Fibroblast of skin of scalp (primary cell): ENCODE results near the gene HERPUD1.
A peak's percentile ranks its signal among the peaks of the same experiment; 100 is the strongest.
"Not testable (repeated sequence)": the region's sequence is repeated elsewhere in the genome, so short reads cannot be mapped to it uniquely, and the experiment has no call there.

ENCODE experiments used
- DNase-seq: peaks from one replicate; pipeline ENCODE4 v3.0.0-alpha.2; 2013

Gene HERPUD1

DNA sequence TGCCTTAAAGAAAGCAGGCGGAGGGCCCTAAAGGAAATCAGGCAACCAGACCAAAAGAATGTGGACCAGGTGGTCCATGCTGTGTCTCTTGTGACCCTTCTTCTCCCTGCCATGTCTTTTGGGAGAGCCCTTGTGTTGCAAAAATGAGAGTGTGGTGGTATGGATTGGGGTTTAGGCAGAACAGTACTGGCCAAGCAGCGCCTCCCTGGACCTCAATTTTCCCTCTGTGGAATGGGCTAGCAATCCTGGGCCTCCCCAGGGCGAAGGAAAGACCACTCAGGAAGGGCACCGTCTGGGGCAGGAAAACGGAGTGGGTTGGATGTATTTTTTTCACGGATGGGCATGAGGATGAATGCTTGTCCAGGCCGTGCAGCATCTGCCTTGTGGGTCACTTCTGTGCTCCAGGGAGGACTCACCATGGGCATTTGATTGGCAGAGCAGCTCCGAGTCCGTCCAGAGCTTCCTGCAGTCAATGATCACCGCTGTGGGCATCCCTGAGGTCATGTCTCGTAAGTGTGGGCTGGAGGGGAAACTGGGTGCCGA is 49.9 kb downstream of the HERPUD1 start:
- DNase-seq = no peak

- DNase-seq = no peak
These were observed 50.8 kb downstream of the HERPUD1 start for GRCh38 chr16:56982695-56983094.

DNA sequence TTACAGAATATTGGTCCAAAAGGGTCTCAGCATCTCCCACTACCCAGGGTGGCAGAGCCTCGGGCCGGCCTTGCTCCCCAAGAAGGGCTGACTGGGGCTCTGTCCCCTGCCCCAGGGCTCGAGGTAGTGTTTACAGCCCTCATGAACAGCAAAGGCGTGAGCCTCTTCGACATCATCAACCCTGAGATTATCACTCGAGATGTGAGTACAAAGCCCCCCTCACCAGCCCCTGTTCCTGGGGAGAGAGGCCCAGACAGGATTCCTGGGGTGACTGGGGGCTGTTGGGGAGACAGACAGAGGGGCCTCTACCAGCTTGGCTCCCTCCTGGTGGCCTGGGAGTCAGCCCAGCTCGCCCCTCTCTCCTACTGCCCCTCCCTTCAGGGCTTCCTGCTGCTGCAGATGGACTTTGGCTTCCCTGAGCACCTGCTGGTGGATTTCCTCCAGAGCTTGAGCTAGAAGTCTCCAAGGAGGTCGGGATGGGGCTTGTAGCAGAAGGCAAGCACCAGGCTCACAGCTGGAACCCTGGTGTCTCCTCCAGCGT is 51.3 kb downstream of the HERPUD1 start:
- DNase-seq = no peak

GRCh38 chr16:56984639-56985038 is 52.7 kb downstream of the HERPUD1 start:
- no peak for DNase-seq

GRCh38 chr16:56985288-56985961 is 53.5 kb downstream of the HERPUD1 start:
- peak; percentile 92 for DNase-seq

DNA sequence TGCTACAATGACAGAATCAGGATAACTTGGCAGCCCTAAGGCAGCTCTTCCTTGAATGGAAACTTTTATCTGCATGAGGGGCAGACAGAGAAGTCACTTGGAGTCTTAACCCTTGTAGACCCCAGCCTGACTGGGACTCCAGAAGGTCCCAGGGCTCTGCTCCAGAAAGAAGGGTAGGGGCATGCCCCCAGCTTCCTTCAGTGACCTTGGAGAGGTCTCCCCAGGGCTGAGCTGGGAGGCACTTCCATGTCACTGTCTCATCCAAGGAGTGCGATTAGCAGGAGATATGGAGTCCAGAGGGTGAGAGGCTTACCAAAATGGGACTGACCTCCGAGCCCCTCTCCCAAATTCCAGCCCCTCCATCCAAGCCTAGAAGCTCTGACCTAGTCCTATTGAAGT is 54.0 kb downstream of the HERPUD1 start:
- no peak for DNase-seq

- no peak for DNase-seq
These were observed 54.4 kb downstream of the HERPUD1 start for GRCh38 chr16:56986361-56986760.

GRCh38 chr16:56986908-56987307 is 55.0 kb downstream of the HERPUD1 start:
- DNase-seq = not testable (repeated sequence)

DNA sequence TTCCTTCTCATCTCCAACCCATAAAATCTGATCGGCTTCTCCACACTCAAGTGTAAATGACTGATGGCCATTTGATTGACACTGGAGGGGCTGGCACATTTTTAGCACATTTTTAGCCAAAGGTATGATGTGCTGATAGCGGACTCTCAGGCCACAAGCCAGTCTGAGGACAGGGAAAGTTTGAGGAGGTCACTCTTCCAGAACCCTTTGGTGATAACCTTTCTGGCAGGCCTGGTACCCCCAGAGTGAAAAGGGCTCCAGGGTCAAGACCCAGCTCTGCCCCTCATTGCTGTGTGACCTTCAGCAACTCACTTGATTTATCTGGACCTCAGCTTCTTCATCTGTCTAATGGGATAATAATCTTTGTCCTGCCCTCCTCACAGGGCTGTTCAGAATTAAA is 55.8 kb downstream of the HERPUD1 start:
- no peak for DNase-seq

DNA sequence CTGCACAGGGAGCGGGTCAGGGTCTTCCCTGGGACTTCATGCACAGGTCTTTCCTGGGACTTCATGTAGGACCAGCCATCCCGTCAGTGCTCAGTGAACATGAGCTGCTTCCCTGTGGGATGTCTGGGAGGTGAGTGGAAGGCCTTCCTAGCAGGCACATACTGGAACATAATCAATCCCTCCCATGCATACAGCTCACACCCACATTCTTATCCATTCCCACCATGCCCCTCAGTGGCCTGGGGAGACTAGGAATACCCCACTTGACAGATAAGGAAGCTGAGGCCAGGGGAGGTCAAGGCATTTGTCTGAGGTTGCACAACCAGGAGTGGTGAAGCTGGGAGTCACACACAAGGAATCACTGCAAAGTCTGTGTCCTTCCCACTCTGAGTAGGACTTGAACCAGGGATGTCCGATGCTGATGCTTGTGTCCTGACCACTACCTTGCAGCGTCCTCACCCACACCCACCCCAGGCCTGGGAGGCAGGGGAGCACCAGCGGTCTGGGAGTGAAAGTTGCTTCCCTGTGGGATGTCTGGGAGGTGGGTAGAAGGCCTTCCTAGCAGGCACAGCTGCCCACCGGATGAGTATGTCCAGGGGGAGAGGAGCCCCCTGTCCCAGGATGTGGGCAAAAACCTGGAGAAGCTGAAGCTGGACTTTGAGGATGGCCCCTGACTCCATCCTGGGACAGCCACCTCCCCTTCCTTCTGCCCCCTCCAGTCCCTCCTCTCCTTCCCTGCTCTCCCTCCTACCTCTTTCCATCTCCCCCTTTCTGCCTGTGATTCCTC is 56.4 kb downstream of the HERPUD1 start:
- DNase-seq = no peak

DNA sequence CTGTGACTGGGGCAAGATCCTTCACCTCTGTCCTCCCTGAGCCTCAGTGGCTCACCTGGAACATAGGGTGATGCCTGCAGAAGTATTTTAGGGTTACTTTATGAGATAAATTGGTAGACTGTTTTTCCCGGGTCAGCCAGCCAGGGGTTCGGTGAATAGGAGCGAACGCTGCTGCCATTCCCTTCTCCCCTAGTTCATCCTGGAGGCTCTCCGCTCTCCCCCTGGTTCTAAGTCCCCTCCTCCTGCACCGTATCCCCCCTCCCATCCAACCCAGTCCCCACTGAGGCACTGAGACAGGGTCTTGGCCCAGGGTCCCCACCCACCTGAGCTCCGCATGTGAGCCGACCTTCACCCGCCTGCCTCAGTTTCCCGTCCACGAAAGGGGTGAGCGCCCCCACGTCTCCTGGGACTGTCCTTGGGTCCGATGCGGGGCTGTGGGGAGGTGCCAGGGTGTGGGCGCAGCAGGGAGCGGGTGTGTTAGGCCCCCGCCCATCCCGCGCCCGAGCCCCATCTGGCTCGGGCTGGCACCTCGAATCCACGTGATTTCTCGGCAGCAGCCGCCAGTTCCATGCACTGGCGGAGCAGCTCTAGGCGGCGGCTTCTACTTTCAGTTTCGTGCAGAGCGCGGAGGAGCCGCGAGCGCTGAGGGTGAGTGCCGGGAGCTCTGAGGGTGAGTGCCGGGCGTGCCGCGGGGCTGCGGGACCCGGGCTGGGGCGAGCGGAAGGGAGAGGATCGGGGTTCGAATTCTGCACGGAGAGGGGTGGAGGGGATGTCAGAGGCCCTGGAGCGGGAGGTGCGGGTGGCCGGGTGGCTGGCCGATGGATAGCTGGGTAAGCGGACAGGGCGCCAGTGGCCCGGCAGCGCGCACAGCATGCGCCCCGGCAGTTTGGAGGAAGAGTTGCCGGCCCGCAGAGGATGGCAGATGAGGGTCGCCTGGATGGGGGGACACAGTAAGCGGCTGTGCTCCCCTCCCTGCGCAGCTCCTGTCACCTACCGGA is 57.3 kb downstream of the HERPUD1 start, which contains the start of gene NLRC5:
Gene NLRC5, plus strand, starts transcription at position 610 of the 998 bp plus-strand sequence. CDS start 31,156 bp downstream, outside the sequence.
- DNase-seq = peak; percentile 87

DNA sequence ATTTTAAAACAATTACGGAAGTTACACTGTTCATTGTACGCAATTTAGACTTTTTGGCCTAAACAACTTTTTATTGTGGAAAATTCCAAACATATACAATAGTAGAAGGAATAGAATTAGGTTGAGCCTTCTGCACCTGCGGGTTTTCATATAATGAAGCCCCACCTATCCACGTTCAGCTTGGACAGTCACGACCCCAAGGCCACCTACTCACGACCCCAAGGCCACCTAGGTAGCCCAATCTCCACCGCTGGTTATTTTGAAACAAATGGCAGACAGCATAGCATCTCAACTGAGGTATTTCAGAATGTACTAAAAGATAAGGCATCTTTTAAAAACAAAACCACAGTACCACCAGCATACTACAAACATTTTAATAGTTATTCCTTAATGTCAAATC is 58.0 kb downstream of the HERPUD1 start:
- DNase-seq = no peak

DNA sequence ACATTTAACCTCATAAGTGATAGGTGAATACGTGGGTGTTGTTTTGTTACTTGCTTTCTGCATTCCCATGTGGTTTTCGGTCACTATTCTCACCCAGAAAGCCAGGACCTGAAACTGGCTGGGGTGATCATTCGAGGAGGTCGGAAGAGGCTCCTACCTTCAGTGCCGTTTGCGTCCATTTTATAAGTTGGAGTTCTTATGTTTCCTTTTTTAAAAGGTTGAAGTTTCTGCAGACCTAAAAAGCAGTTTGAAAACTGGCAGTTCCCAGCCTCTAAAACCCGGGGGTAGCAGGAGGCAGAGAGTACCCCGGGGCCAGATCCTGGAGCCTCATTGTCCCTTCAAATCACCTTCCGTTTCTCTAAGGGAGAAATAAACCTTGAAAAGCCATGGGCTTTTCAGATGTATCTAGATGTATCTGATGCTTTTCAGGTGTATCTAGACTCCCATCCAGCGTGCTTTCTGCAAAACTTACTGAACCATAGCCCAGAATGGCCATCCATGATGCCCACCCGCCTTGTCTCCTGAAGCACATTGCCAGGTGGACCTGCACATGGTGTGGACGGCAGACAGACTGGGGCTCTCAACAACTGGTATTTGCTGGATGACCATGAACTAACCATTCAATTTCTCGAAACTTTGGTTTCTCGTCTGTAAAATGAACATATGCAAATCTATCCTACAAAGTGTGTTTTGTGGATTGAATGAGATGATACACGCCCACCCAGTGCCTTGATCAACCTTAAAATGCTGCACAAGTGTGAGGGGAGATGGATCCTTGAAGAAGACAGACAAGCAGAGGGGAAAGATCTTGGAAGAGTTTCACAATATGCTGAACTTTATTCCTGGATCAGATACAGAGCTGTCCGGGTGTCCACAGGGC is 58.7 kb downstream of the HERPUD1 start:
- DNase-seq = no peak

DNA sequence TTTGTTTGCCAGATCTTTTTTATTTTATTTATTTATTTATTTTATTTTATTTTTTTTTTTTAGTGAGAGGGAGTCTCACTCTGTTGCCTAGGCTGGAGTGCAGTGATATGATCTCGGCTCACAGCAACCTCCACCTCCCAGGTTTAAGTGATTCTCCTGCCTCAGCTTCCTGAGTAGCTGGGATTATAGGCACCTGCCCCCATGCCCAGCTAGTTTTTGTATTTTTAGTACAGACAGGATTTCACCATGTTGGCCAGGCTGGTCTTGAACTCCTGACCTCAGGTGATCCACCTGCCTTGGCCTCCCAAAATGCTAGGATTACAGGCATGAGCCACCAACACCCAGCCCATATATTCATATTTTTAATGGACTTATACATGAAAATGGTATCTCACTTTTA is 60.5 kb downstream of the HERPUD1 start:
- DNase-seq = not testable (repeated sequence)

GRCh38 chr16:56993204-56993603 is 61.3 kb downstream of the HERPUD1 start:
- no peak for DNase-seq

- no peak for DNase-seq
These were observed 62.4 kb downstream of the HERPUD1 start for GRCh38 chr16:56994311-56994710.
